NCI-H2081 (cell line): ENCODE measurements around the gene TXNIP.

Source experiments
- DNase-seq, 2 experiments: peaks; one replicate each; lab custom pipeline; 2025; lab: John Stamatoyannopoulos, UW

The TXNIP gene

GRCh38 chr1:146012703-146013558, 16.6 kb upstream of the TXNIP start:
- DNase-seq = peak; percentile 70 to 81

- no peak for DNase-seq
Measured at GRCh38 chr1:146010126-146010738, 13.9 kb upstream of the TXNIP start.

- DNase-seq = no peak
Measured at GRCh38 chr1:146007489-146008133, 11.2 kb upstream of the TXNIP start.

GRCh38 chr1:146001709-146002108, 5.3 kb upstream of the TXNIP start:
- DNase-seq = no peak

- peak; percentile 28 to 76 for DNase-seq
Measured at GRCh38 chr1:145999321-146000024, 3.1 kb upstream of the TXNIP start.

GRCh38 chr1:145997718-145998023, 1.3 kb upstream of the TXNIP start:
- peak in 1 of 2 experiments; percentile 56 for DNase-seq

GRCh38 chr1:145997016-145997717, 788 bp upstream of the TXNIP start:
- DNase-seq = peak; percentile 29 to 63

- DNase-seq = peak in 1 of 2 experiments; percentile 36
Measured at GRCh38 chr1:145995964-145996432, 381 bp downstream of the TXNIP start.

- DNase-seq = no peak
Measured at GRCh38 chr1:145995148-145995881, 1.1 kb downstream of the TXNIP start.

- no peak for DNase-seq
Measured at GRCh38 chr1:145994391-145995120, 1.8 kb downstream of the TXNIP start.

GRCh38 chr1:145993618-145994390, 2.6 kb downstream of the TXNIP start:
- no peak for DNase-seq

GRCh38 chr1:145992958-145993617, 3.3 kb downstream of the TXNIP start:
- DNase-seq = no peak

GRCh38 chr1:145992502-145992936, 3.9 kb downstream of the TXNIP start:
- DNase-seq = no peak

- no peak for DNase-seq
Measured at GRCh38 chr1:145991735-145992412, 4.5 kb downstream of the TXNIP start.

- DNase-seq = no peak
Measured at GRCh38 chr1:145990249-145990855, 6.0 kb downstream of the TXNIP start.

GRCh38 chr1:145988773-145989172, 7.6 kb downstream of the TXNIP start:
- no peak for DNase-seq

- no peak for DNase-seq
Measured at GRCh38 chr1:145987926-145988325, 8.5 kb downstream of the TXNIP start.

- no peak for DNase-seq
Measured at GRCh38 chr1:145986551-145986950, 9.8 kb downstream of the TXNIP start.
